Bronchial epithelial cell (primary cell): ENCODE measurements around the gene RALGDS. TPM values are rescaled to one million over a fixed set of nuclear protein-coding genes. Genes with fewer than 3 reads are reported as not detected.
A peak's percentile ranks its signal among the peaks of the same experiment; 100 is the strongest.

Experiments
- DNase-seq: peaks from one replicate; pipeline ENCODE4 v3.0.0-alpha.2; 2010; ENCODE audit warnings: low read depth
- FAIRE-seq: peaks from 2 replicates; lab custom pipeline; 2011; peaks lifted over from hg19 to GRCh38; lab: Jason Lieb, UNC
- H3K27me3 ChIP-seq: 2 replicates; pipeline ENCODE4 v1.5.1; 2011; ENCODE audit warnings: low read length; ENCODE audit not compliant: control insufficient read depth, insufficient read depth
- H3K36me3 ChIP-seq: 2 replicates; pipeline ENCODE4 v1.5.1; 2011; ENCODE audit warnings: low read length; ENCODE audit not compliant: control insufficient read depth, insufficient read depth
- H3K4me3 ChIP-seq: 2 replicates; pipeline ENCODE4 v1.5.1; 2011; ENCODE audit warnings: mild to moderate bottlenecking, low read depth, low read length, control low read depth
- CTCF ChIP-seq: IDR thresholded peaks from 2 replicates; pipeline ENCODE4 v1.5.1; 2011; ENCODE audit warnings: mild to moderate bottlenecking, moderate library complexity, low read length, control low read depth, inconsistent platforms; ENCODE audit not compliant: insufficient read depth, severe bottlenecking
- total RNA-seq: library from RNA; depleted of rRNA; stranded (reverse); fragments of >200 nt; gene quantifications from 2 replicates; pipeline ENCODE4 v1.2.1, GENCODE V29; 2014

Gene RALGDS
- total RNA-seq, 1 donor from 2014 or later: 18.7 TPM

GRCh38 chr9:133140174-133140505 is 19.1 kb upstream of the RALGDS start:
- DNase-seq: no peak
- no peak for FAIRE-seq
- H3K4me3 ChIP-seq: no peak overlapping the region

GRCh38 chr9:133139246-133140173 is 18.5 kb upstream of the RALGDS start:
- Histone ChIP-seq H3K4me3 (no peak overlapping the region), H3K27me3 (no peaks in the 10 kb centered on the region), H3K36me3 (peaks cover 12% of the 10 kb centered on the region)
- TF ChIP-seq CTCF: no peak
- FAIRE-seq (no peak), DNase-seq (no peak)

More at GRCh38 chr9:133140174-133140505, 19.1 kb upstream of the RALGDS start:
- no peaks in the 10 kb centered on the region for H3K27me3 ChIP-seq
- TF ChIP-seq CTCF: no peak
- H3K36me3 ChIP-seq: peaks cover 16% of the 10 kb centered on the region

- Histone ChIP-seq H3K27me3 (no peaks in the 10 kb centered on the region), H3K36me3 (peaks cover 8% of the 10 kb centered on the region), H3K4me3 (no peak overlapping the region)
- no peak for TF ChIP-seq CTCF
- no peak for DNase-seq
- FAIRE-seq: no peak
These were observed 16.6 kb upstream of the RALGDS start for GRCh38 chr9:133137451-133138231.

GRCh38 chr9:133135146-133135745 is 14.2 kb upstream of the RALGDS start:
- H3K27me3 ChIP-seq: no peaks in the 10 kb centered on the region
- no peak for TF ChIP-seq CTCF
- H3K4me3 ChIP-seq: no peak overlapping the region
- peaks cover 9% of the 10 kb centered on the region for H3K36me3 ChIP-seq
- DNase-seq (peak; percentile 96), FAIRE-seq (no peak)

DNA sequence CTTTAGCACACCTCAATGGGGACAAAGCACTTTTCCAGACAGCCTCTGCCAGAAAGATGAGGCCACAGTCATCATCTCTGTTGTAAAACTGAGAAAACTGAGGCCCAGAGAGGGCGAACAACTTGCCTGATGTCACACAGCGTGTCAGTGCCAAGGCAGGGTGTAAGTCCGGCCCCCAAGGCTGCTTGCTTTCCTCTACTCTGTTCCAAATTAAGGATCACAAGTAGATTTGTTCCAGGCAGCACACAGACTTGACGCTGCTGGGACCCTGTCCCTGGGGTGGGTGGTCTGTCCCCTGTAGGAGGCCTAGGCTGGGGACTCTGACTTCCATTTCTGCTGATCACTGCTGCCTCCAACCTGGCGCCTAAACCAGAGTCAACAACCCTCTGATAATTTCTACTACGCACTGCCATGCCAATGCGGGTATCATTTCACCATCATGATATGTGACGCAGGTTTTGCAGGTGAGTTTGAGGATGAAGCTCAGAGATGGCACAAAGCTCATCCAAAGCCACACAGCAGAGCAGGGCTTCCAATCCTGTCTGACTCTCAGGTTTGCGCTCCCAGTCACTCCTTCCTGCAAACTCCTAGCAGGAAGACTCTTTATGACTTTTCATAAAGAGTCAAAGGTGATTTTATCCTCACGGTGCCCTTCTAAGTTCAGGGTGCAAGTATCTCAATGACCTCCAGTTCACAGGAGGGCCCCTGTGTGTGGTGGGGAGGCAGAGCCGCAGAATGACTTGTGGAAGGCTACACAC is 13.5 kb upstream of the RALGDS start:
- no peak overlapping the region for H3K4me3 ChIP-seq
- DNase-seq: peak; percentile 30
- no peak for TF ChIP-seq CTCF
- FAIRE-seq: no peak
- H3K36me3 ChIP-seq: peaks cover 7% of the 10 kb centered on the region
- H3K27me3 ChIP-seq: no peaks in the 10 kb centered on the region
